Spleen (tissue), 11 donors: Measurements from ENCODE around the gene RELL1. TPM values are rescaled to one million over a fixed set of nuclear protein-coding genes. Genes with fewer than 3 reads are reported as not detected.

Experiments used
- DNase-seq: peaks from one replicate; pipeline ENCODE4 v3.0.0-alpha.2; 2020
- H3K27ac ChIP-seq, 8 donors: fragments of 200-600 bp; sonication (generic) in 7 of 8; 1 replicate in 4 of 8; 2 replicates in 4 of 8; pipeline versions ENCODE4 v1.5.0 to v1.8.0; 2016 to 2021; ENCODE audit warnings: inconsistent platforms in 4 of 8, mild to moderate bottlenecking in 4 of 8, moderate library complexity in 1 of 8
- H3K27me3 ChIP-seq, 7 donors: fragments of 200-600 bp; sonication (generic) in 6 of 7; replicated peaks in 1 of 7; 1 replicate in 4 of 7; 2 replicates in 3 of 7; pipeline versions ENCODE4 v1.5.0 to v1.8.0; 2016 to 2021; ENCODE audit warnings: inconsistent platforms in 3 of 7, mild to moderate bottlenecking in 1 of 7
- H3K36me3 ChIP-seq, 6 donors: fragments of 200-600 bp; sonication (generic) in 5 of 6; 1 replicate in 4 of 6; 2 replicates in 2 of 6; pipeline versions ENCODE4 v1.5.0 to v1.8.0; 2016 to 2021; ENCODE audit warnings: inconsistent platforms in 2 of 6
- H3K4me1 ChIP-seq, 6 donors: fragments of 200-600 bp; sonication (generic) in 5 of 6; 1 replicate in 3 of 6; 2 replicates in 3 of 6; pipeline versions ENCODE4 v1.5.0 to v1.8.0; 2016 to 2021; ENCODE audit warnings: inconsistent platforms in 3 of 6
- H3K4me3 ChIP-seq, 8 donors: fragments of 200-600 bp; sonication (generic) in 7 of 8; 1 replicate in 4 of 8; 2 replicates in 4 of 8; pipeline versions ENCODE4 v1.5.0 to v1.8.0; 2016 to 2021; ENCODE audit warnings: inconsistent platforms in 4 of 8, mild to moderate bottlenecking in 4 of 8, moderate library complexity in 2 of 8
- H3K9me3 ChIP-seq, 8 donors: fragments of 200-600 bp; sonication (generic) in 7 of 8; 1 replicate in 4 of 8; 2 replicates in 4 of 8; pipeline versions ENCODE4 v1.5.0 to v1.8.0; 2016 to 2021; ENCODE audit warnings: inconsistent platforms in 4 of 8
- POLR2A ChIP-seq, 3 donors: fragments of 450-650 bp; IDR thresholded peaks; one replicate each; pipeline ENCODE4 v1.5.1; 2017; ENCODE audit warnings: antibody characterized with exemption in 3 of 3, mild to moderate bottlenecking in 1 of 3
- POLR2AphosphoS5 ChIP-seq, 3 donors: sonication (generic); formaldehyde crosslinking; IDR thresholded peaks; one replicate each; pipeline ENCODE4 v1.5.1; 2017; ENCODE audit warnings: antibody characterized with exemption in 3 of 3
- WGBS, 5 donors: extraction: QIAGEN DNeasy Blood & Tissue Kit in 3 of 5; methylation state at CpG; one replicate each; pipeline versions ENCODE4 v1.1.5 to v1.1.7; 2013 to 2018; 5-methylcytosine and 5-hydroxymethylcytosine counted together
- intact Hi-C: fragments of 100-400 bp; cut with DNase I; formaldehyde crosslinking; loops from one replicate; pipeline ENCODE4 v1.15.0; 2023; ENCODE audit warnings: low total_unique reads
- polyA plus RNA-seq, 3 donors: library from polyadenylated mRNA; stranded (reverse); fragments of 200-250 nt; gene quantifications; one replicate each; pipeline ENCODE4 v1.2.1, GENCODE V29; 2013
- total RNA-seq, 7 donors: library from RNA; depleted of rRNA in 3 of 7; stranded (reverse); fragments of >200 nt in 3 of 7; fragmentation: NEBNext Ultra II Directional in 4 of 7; extraction: Animal tissue kit (Norgen Biotek cat#: 25700) in 4 of 7; gene quantifications; one replicate each; pipeline versions ENCODE4 v1.1.0 to v1.2.1, GENCODE V29; 2016 to 2021
- TF ChIP-seq, protein P1 (sequence below), 11 experiments: fragments of 200-600 bp in 7 of 11; fragments of 450-650 bp in 4 of 11; sonication (generic) in 4 of 11; IDR thresholded peaks in 8 of 11; conservative IDR thresholded peaks in 3 of 11; 1 replicate in 7 of 11; 2 replicates in 4 of 11; pipeline versions ENCODE4 v1.4.0 to v1.8.0; 2016 to 2021; ENCODE audit warnings: antibody characterized with exemption in 11 of 11, inconsistent platforms in 4 of 11, mild to moderate bottlenecking in 1 of 11
- donor health status: healthy with polysubstance abuse.
- donor health status: DM: no; HTN: no; CAD: no; lungs with moderate emphysema.
- donor health status: DM: no; HTN: no; CAD: no.
- donor health status: Bipolar disorder and iron deficiency.
- donor health status: healthy.
- donor health status: DM: no; HTN: no; CAD: no.
- donor health status: DM: yes; HTN: yes; CAD: no.

RELL1 gene
- total and polyA plus RNA-seq, 10 donors, result 0.59 to 70.4 (median 42.6) TPM

DNA sequence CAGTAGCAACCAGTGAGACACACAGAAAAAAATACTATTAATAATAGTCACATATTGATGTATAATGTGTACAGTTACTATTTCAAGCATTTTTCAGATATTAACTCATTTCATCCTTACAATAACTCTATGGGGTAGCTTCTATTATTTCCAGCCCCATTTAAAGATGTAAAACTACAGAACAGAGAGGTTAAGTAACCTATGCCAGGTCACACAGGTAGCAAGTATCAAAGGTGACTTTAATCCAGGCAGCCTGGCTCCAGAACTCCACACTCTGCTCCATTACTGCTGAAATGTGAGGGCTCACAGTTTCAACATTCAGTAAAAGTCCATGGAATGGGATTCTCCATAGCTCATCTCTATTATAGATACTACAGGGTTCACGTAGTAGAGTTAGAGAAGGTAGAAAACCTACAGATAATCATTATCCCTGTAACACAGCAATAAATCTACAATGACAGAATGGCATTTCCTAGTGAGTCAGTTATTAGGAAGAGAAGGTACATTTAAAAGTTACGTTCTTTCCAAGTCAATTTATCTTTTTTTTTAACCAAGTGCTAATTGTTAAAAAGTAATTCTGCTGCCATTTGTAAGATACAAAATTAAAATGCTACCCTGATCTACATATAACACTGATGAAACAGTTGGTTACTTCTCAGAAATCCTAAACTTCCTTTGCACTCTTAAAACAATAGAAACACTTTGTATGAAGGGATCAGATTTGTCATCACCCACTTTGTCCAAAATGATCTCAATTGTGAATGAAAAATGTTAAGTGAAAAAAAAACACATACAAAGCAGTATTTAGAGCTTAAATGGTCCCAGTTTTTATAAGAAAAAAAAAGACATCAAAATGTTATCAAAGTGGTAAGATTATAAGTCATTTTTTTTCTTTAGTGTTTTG, 18.7 kb downstream of the RELL1 start:
- 72 to 88% (median 80%) methylated on average over 2 of the region's 2 CpGs for WGBS, 5 donors
- no peak for TF ChIP-seq POLR2AphosphoS5 (IDR thresholded peaks at IDR 0.05)
- TF ChIP-seq POLR2A (IDR thresholded peaks at IDR 0.05), result no peak
- TF ChIP-seq, protein P1, sequence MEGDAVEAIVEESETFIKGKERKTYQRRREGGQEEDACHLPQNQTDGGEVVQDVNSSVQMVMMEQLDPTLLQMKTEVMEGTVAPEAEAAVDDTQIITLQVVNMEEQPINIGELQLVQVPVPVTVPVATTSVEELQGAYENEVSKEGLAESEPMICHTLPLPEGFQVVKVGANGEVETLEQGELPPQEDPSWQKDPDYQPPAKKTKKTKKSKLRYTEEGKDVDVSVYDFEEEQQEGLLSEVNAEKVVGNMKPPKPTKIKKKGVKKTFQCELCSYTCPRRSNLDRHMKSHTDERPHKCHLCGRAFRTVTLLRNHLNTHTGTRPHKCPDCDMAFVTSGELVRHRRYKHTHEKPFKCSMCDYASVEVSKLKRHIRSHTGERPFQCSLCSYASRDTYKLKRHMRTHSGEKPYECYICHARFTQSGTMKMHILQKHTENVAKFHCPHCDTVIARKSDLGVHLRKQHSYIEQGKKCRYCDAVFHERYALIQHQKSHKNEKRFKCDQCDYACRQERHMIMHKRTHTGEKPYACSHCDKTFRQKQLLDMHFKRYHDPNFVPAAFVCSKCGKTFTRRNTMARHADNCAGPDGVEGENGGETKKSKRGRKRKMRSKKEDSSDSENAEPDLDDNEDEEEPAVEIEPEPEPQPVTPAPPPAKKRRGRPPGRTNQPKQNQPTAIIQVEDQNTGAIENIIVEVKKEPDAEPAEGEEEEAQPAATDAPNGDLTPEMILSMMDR (IDR thresholded peaks at IDR 0.05 in 8 of 11, conservative IDR thresholded peaks at IDR 0.05 in 3 of 11), result no peak
- H3K4me1 ChIP-seq, result peaks cover 22 to 80% (median 53%) of the 10 kb centered on the region in 6 donors
- peak overlapping the region in 7 of 8 donors; percentile 30 to 79 (median 66) for H3K27ac ChIP-seq
- no peak for DNase-seq
- H3K4me3 ChIP-seq, result no peak overlapping the region
- no peaks in the 10 kb centered on the region for H3K9me3 ChIP-seq
- no peaks in the 10 kb centered on the region for H3K27me3 ChIP-seq
- no peaks in the 10 kb centered on the region for H3K36me3 ChIP-seq
- intact Hi-C loops, result no loop called here

- no peak for DNase-seq
- peaks cover 28 to 83% (median 56%) of the 10 kb centered on the region in 6 donors for H3K4me1 ChIP-seq
- H3K27me3 ChIP-seq, result no peaks in the 10 kb centered on the region
- TF ChIP-seq, protein P1 (IDR thresholded peaks at IDR 0.05 in 8 of 11, conservative IDR thresholded peaks at IDR 0.05 in 3 of 11), result peak in 1 of 11 experiments; percentile 12
- TF ChIP-seq POLR2A (IDR thresholded peaks at IDR 0.05) (no peak), POLR2AphosphoS5 (IDR thresholded peaks at IDR 0.05) (peak in 2 of 3 donors; percentile 11 to 64)
- peak overlapping the region in 7 of 8 donors; percentile 58 to 79 (median 66) for H3K27ac ChIP-seq
- no peak overlapping the region for H3K4me3 ChIP-seq
- 24 to 40% (median 31%) methylated on average over 6 of the region's 6 CpGs for WGBS, 5 donors
- intact Hi-C loops, result no loop called here
- H3K36me3 ChIP-seq, result no peaks in the 10 kb centered on the region
- no peaks in the 10 kb centered on the region for H3K9me3 ChIP-seq
Measured at GRCh38 chr4:37666625-37667071, 19.5 kb downstream of the RELL1 start.

GRCh38 chr4:37665333-37666320, 20.5 kb downstream of the RELL1 start:
- no peak for DNase-seq
- Histone ChIP-seq H3K27me3 (no peaks in the 10 kb centered on the region), H3K4me1 (peaks cover 28 to 79% (median 53%) of the 10 kb centered on the region in 6 donors), H3K4me3 (no peak overlapping the region), H3K27ac (peak overlapping the region; percentile 20 to 79 (median 64)), H3K9me3 (no peaks in the 10 kb centered on the region), H3K36me3 (no peaks in the 10 kb centered on the region)
- 55 to 73% (median 66%) methylated on average over 10 of the region's 10 CpGs for WGBS, 5 donors
- TF ChIP-seq POLR2A (IDR thresholded peaks at IDR 0.05) (no peak), POLR2AphosphoS5 (IDR thresholded peaks at IDR 0.05) (peak in 1 of 3 donors; percentile 7)
- TF ChIP-seq, protein P1 (IDR thresholded peaks at IDR 0.05 in 8 of 11, conservative IDR thresholded peaks at IDR 0.05 in 3 of 11), result no peak
- intact Hi-C loops, result no loop called here
